Muscle layer of duodenum (tissue), 2 donors: ENCODE results near the gene PTPRN2.

Experiments used
- H3K27ac ChIP-seq: one replicate; pipeline ENCODE4 v1.7.0; 2013; ENCODE audit warnings: mild to moderate bottlenecking, low read length
- H3K27me3 ChIP-seq: one replicate; pipeline ENCODE4 v1.7.0; 2013; ENCODE audit warnings: low read depth, mild to moderate bottlenecking, control low read depth, low read length
- H3K36me3 ChIP-seq, 2 donors: one replicate each; pipeline ENCODE4 v1.7.0; 2013; ENCODE audit warnings: low read length in 2 of 2, control low read depth in 1 of 2, mild to moderate bottlenecking in 1 of 2; ENCODE audit not compliant: insufficient read depth in 2 of 2, control insufficient read depth in 1 of 2
- H3K4me1 ChIP-seq, 2 donors: one replicate each; pipeline ENCODE4 v1.7.0; 2013; ENCODE audit warnings: low read length in 2 of 2, mild to moderate bottlenecking in 2 of 2, control low read depth in 1 of 2, moderate library complexity in 1 of 2; ENCODE audit not compliant: insufficient read depth in 2 of 2, control insufficient read depth in 1 of 2
- H3K4me3 ChIP-seq, 2 donors: one replicate each; pipeline ENCODE4 v1.7.0; 2013; ENCODE audit warnings: low read length in 2 of 2, low read depth in 1 of 2, mild to moderate bottlenecking in 1 of 2
- H3K9me3 ChIP-seq, 2 donors: one replicate each; pipeline ENCODE4 v1.7.0; 2013; ENCODE audit warnings: low read length in 2 of 2, control low read depth in 1 of 2, mild to moderate bottlenecking in 1 of 2; ENCODE audit not compliant: control insufficient read depth in 1 of 2
- donor health status: healthy.

PTPRN2 gene

DNA sequence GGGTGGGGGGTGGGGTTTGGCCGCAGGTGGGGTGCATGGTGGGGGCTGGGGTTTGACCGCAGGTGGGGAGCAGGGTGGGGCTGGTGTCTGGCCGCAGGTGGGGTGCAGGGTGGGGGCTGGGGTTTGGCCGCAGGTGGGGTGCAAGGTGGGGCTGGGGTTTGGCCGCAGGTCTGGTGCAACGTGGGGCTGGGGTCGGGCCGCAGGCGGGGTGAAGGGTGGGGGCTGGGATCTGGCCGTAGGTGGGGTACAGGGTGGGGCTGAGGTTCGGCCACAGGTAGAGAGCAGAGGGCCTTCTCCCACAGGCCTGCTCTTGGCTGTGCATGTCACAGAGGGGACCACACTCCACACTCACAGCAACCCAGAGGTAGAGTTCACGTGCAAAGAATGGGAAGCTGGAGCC lies 586.6 kb downstream of the PTPRN2 start:
- H3K9me3 ChIP-seq = no peaks in the 10 kb centered on the region
- no peaks in the 10 kb centered on the region for H3K4me1 ChIP-seq
- no peak overlapping the region for H3K4me3 ChIP-seq
- H3K27me3 ChIP-seq = no peaks in the 10 kb centered on the region
- H3K36me3 ChIP-seq = no peaks in the 10 kb centered on the region
- H3K27ac ChIP-seq = no peak overlapping the region

DNA sequence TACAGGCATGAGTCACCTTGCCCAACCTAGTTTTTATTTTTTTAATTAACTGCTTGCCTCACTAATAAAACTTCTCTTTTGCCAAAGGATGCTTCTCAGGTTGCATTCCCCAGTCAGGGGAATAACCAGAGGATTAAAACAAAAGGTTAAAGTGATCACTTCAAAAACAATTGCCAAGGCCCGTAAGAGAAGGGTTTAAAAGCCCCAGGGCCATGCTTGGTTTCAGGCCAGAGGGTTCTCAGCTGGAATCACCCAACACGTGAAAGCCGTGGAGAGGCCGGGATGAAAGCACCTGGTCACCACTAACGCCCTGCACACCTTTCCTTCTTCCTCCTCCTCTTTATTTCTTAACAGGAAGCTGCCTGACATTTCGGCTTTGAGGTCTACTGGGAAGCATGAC lies 587.5 kb downstream of the PTPRN2 start:
- Histone ChIP-seq H3K4me1 (no peaks in the 10 kb centered on the region), H3K4me3 (no peak overlapping the region), H3K36me3 (no peaks in the 10 kb centered on the region), H3K27ac (no peak overlapping the region), H3K9me3 (no peaks in the 10 kb centered on the region), H3K27me3 (no peaks in the 10 kb centered on the region)

DNA sequence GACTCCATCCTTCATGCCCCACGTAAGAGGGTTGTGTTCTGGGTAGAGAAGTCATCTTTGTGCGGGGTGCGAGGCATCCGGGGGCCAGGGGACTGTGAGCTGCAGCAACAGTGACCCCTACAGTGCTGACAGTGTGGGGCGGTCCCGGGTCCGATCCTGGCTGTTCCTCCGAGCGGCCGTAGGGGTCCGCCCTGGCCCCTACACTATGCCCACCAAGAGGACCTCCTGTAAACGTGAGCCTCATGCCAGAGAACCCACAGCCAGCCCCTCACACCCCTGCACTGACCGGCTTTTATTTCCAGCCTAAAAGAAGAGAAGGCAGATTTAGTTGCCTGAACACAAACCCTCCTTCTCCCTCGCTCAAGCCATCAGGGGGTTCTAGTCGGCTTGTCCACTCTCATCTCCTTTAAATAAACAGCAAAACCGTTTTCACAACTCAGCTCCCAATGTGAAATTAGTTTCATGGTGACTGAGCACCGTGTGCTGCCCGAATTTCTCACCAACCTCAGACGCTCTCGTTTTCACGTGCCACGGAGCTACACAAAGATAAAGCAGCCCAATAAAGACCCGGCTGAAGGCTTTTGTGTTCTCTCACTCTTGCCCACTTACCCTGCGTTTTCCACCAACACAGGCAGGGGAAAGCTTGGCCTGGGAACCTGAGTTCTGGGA lies 588.6 kb downstream of the PTPRN2 start:
- no peak overlapping the region for H3K27ac ChIP-seq
- no peaks in the 10 kb centered on the region for H3K27me3 ChIP-seq
- H3K9me3 ChIP-seq = no peaks in the 10 kb centered on the region
- no peaks in the 10 kb centered on the region for H3K4me1 ChIP-seq
- H3K36me3 ChIP-seq = no peaks in the 10 kb centered on the region
- no peak overlapping the region for H3K4me3 ChIP-seq

DNA sequence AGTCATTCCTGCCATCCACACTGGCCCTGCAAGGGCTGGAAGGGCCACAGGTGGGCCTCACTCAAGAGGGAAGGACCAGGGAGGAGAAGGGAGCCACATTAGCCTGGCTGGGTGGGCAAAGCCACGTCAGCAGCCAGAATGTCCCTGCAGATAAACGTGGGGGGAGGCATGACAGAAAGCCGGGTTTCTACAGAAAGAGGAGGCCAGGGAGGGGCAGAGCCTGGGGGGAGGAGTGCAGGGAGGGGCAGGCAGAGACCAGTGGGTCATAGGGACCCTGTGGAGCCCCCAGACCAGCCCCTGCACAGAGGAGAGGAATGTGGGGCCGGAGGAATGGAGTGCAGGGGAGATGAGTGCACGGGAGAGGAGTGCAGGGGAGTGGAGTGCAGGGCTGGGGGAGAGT lies 590.2 kb downstream of the PTPRN2 start:
- Histone ChIP-seq H3K4me1 (no peaks in the 10 kb centered on the region), H3K36me3 (no peaks in the 10 kb centered on the region), H3K4me3 (no peak overlapping the region), H3K27me3 (no peaks in the 10 kb centered on the region), H3K9me3 (no peaks in the 10 kb centered on the region), H3K27ac (no peak overlapping the region)

DNA sequence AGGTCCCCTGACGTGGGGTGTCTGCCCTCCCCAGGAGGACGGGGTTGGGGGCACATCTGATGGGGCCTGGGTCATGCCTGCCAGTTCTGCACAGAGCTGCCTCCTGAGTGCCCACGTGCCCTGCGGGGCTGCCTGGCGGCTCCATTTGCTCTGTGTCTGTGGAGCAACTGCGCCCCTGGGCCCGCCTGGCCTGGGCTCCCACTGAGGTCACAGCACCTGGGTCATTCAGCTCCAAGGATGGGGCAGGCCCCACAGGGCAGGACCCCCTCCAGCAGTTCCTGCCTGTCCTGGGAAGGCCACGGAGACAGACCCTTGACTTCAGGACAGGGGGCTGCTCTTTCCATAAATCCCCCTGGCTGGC lies 590.6 kb downstream of the PTPRN2 start:
- Histone ChIP-seq H3K4me3 (no peak overlapping the region), H3K4me1 (no peaks in the 10 kb centered on the region), H3K36me3 (no peaks in the 10 kb centered on the region), H3K9me3 (no peaks in the 10 kb centered on the region), H3K27ac (no peak overlapping the region), H3K27me3 (no peaks in the 10 kb centered on the region)

DNA sequence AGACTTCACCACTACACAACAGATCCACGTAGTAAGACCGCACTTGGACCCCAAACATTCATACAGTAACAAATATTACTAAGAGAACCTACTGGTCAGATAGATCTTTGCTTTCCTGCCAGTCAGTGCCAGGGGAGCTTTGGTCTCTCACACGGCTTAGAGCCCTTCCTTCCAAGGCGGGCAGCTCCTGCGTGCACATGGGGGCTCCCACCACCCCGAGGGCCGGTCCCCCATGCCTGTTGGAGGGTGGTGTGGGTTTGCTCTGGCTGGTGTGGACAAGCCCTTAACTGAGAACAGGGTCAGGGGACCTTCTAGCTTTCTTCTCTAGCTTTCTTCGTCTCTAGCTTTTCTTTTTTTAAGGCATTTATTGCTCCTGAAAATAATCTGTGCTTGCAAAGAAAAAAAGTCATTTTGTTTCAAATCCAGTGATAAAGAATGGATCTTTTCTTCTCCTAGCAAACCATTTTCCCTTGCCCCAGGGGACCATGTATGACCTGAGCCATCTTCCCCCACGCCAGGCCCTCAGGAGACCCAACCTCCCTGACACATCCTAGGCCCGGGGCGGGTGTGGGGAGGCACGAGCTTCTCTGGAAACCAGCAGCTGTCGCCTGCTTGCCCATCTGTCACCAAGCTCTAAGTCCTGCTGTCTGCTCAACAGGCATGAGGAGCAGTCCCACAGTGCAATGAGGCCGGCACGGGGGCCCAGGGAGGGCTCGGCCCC lies 591.1 kb downstream of the PTPRN2 start:
- no peak overlapping the region for H3K27ac ChIP-seq
- no peaks in the 10 kb centered on the region for H3K4me1 ChIP-seq
- H3K9me3 ChIP-seq = no peaks in the 10 kb centered on the region
- H3K36me3 ChIP-seq = no peaks in the 10 kb centered on the region
- no peaks in the 10 kb centered on the region for H3K27me3 ChIP-seq
- no peak overlapping the region for H3K4me3 ChIP-seq

DNA sequence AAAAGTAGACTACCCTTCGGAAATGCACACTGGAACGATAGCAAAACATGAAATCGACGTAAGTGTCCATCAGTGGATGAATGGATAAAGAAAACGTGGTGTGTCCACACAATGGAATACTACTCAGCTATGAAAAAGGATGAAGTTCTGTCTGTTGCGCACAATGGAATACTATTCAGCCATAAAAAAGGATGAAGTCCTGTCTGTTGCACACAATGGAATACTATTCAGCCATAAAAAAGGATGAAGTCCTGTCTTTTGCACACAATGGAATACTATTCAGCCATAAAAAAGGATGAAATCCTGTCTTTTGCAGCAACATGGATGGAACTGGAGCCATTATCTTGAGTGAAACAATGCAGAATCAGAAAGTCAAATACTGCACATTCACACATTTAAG lies 591.8 kb downstream of the PTPRN2 start:
- no peaks in the 10 kb centered on the region for H3K36me3 ChIP-seq
- H3K4me3 ChIP-seq = no peak overlapping the region
- H3K4me1 ChIP-seq = no peaks in the 10 kb centered on the region
- H3K9me3 ChIP-seq = no peaks in the 10 kb centered on the region
- H3K27me3 ChIP-seq = no peaks in the 10 kb centered on the region
- no peak overlapping the region for H3K27ac ChIP-seq

DNA sequence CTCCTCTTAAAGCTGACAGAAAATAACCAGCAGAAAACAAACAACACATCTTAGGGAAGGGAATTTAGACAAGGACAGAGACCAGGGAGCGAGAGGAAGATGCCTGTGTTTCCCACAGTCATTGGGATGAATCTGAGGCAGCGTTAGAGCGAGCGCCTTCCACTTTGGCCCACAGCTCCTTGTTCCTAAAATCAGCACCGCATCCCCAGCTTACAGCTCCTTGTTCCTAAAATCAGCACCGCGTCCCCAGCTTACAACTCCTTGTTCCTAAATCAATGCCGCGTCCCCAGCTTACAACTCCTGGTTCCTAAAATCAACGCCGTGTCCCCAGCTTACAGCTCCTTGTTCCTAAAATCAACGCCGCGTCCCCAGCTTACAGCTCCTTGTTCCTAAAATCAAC lies 593.3 kb downstream of the PTPRN2 start:
- Histone ChIP-seq H3K27me3 (no peaks in the 10 kb centered on the region), H3K4me1 (no peaks in the 10 kb centered on the region), H3K4me3 (no peak overlapping the region), H3K27ac (no peak overlapping the region), H3K36me3 (no peaks in the 10 kb centered on the region), H3K9me3 (no peaks in the 10 kb centered on the region)

DNA sequence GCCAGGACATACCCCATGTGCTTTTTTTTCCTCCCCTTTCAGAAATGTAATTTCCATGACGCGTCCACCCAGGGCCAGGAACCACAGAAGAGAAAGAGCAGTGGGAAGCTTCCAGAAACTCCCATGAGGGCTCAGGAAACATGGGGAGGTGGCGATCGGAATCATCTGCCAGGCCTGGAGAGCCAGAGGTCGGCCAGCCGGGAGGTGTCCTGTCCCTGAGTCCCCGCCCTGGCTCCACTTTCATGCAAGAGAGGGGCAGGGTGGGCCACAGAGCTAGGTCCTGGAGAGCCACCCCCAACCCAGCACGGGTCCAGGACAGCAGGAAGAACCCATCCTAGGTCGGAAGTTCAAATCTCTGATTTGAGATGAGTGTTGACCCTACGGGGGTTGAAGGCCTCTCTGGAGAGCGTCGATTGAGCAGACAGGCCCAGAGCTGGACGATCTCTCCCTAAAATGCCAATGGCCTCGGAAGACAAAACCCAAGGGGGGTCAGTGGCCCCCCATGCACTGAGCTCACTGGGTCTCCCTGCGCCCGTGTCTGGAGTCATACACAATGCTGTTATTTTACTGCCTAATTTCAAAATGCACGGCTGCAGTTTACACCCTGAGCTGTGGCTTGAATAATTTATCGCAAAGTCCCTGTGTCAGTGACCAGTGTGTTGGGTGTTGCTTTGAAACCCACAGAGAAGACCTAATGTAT lies 594.1 kb downstream of the PTPRN2 start:
- Histone ChIP-seq H3K4me1 (no peaks in the 10 kb centered on the region), H3K9me3 (no peaks in the 10 kb centered on the region), H3K27ac (no peak overlapping the region), H3K36me3 (no peaks in the 10 kb centered on the region), H3K27me3 (no peaks in the 10 kb centered on the region), H3K4me3 (no peak overlapping the region)

DNA sequence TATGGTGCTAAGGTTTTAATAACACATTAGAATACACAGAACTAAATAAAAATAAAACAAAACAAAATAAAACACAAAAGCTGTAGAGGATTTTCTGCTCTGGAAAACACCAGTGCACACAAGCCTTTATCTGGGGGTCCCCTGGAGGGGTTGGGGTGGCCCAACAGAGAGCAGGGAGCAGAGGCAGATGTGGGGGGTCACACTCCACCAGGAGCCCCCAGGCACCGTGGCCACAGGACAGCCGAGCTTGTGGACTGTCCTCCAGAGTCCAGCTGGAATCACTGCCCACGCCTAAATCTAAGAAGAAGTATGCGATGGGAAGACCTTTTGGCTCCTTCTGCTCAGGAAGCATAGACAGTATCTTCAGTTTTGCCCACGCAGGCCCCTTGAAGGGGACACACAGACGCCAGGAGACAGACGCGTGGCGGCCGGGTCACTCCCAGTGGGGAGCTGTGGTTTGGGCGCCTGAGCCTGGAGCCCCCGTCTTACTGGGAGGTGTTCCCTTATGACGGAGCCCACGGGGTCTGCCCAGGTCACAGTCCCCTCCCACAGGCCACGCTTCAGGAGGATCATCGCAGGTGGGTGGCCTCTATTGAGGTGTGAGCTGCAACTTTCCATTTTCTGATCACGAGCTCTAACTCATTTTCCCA lies 595.0 kb downstream of the PTPRN2 start:
- no peak overlapping the region for H3K4me3 ChIP-seq
- H3K9me3 ChIP-seq = no peaks in the 10 kb centered on the region
- H3K27ac ChIP-seq = no peak overlapping the region
- no peaks in the 10 kb centered on the region for H3K36me3 ChIP-seq
- no peaks in the 10 kb centered on the region for H3K27me3 ChIP-seq
- no peaks in the 10 kb centered on the region for H3K4me1 ChIP-seq

DNA sequence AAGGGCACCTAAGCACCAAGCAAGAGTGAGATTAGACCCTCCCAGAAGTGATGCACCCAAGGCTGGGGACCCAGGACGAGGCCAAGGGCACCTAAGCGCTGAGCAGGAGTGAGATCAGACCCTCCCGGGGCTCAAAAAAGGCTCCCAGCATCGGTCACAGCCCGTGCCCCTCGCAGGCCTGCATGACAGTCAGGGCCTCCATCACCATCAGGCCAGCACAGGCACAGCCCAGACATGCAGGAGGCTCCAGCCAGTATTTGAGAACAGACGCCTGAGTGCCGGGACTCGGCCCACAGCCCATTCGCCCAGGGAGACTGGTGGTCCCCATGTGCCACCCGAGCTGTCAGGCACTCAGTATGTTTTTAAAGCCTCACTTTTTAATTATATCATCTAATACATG lies 595.9 kb downstream of the PTPRN2 start:
- H3K27ac ChIP-seq = no peak overlapping the region
- no peaks in the 10 kb centered on the region for H3K36me3 ChIP-seq
- no peaks in the 10 kb centered on the region for H3K9me3 ChIP-seq
- H3K4me1 ChIP-seq = no peaks in the 10 kb centered on the region
- H3K4me3 ChIP-seq = no peak overlapping the region
- no peaks in the 10 kb centered on the region for H3K27me3 ChIP-seq
